AG09309 (cell line): ENCODE data around the gene DGCR6L.
"Not testable (repeated sequence)": the region's sequence is repeated elsewhere in the genome, so short reads cannot be mapped to it uniquely, and the experiment has no call there.

Experiments used
- DNase-seq: peaks from one replicate; pipeline ENCODE4 v3.0.0-alpha.2; 2010; ENCODE audit warnings: low read depth
- H3K4me3 ChIP-seq: 2 replicates; pipeline ENCODE4 v1.5.1; 2011; ENCODE audit warnings: mild to moderate bottlenecking, low read depth, low read length, moderate library complexity; ENCODE audit not compliant: control insufficient read depth
- TF ChIP-seq, protein P1 (sequence below): IDR thresholded peaks from 2 replicates; pipeline ENCODE4 v1.5.1; 2011; ENCODE audit warnings: mild to moderate bottlenecking, low read depth, low read length, inconsistent platforms; ENCODE audit not compliant: insufficient read depth, control insufficient read depth; ENCODE audit errors: missing control alignments

The DGCR6L gene

DNA sequence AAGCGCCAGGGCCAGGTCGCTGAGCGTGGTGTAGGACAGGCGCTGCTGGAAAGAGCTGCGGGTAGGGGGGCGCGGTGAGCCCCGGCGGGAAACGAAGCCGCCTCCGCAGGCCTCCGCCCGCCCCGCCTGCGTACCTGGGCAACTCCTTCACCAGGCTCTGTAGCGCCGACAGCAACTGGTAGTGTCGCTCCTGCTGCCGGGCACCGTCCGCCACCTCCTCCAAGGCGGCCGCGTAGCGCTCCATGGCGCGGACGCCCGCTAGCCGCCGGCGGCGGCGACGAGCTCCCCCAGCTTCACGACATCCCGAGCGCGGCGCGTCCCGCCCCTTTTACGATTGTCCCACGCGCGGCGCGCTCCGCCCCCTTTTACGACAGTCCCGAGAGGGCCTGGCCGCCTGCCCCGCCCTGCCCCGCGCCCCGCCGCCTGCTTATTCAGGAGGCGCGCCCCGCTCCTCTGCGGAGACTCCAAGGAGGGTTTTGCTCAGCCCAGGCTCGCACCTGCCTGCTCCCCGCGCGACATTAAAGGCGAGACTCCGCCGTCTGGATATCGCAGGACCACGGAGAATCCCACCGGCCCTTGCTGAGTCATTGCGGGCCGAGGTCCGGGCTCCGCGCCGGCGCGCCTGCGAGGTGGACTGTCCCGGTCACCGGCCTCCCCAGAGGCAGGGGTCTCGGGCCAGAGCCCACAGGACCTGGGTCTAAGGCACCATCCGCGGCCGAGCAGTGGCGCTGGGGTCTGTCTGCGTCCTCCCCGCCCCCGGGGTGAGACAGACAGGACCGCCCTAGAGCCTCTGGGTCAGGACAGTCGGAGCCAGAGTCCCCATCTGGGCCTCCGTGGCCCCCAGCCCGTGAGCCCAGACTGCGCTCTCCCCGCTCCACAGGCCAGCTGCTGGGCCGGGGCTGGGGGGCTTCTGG lies at the start of gene DGCR6L:
DGCR6L (minus strand) TSS at position 316 of the 914 bp plus-strand sequence; CDS start at position 244, 72 bp downstream.
- peak; percentile 66 for DNase-seq
- H3K4me3 ChIP-seq, result peak within 1 kb of the TSS; percentile 58
- TF ChIP-seq, protein P1, sequence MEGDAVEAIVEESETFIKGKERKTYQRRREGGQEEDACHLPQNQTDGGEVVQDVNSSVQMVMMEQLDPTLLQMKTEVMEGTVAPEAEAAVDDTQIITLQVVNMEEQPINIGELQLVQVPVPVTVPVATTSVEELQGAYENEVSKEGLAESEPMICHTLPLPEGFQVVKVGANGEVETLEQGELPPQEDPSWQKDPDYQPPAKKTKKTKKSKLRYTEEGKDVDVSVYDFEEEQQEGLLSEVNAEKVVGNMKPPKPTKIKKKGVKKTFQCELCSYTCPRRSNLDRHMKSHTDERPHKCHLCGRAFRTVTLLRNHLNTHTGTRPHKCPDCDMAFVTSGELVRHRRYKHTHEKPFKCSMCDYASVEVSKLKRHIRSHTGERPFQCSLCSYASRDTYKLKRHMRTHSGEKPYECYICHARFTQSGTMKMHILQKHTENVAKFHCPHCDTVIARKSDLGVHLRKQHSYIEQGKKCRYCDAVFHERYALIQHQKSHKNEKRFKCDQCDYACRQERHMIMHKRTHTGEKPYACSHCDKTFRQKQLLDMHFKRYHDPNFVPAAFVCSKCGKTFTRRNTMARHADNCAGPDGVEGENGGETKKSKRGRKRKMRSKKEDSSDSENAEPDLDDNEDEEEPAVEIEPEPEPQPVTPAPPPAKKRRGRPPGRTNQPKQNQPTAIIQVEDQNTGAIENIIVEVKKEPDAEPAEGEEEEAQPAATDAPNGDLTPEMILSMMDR, result no peak

DNA sequence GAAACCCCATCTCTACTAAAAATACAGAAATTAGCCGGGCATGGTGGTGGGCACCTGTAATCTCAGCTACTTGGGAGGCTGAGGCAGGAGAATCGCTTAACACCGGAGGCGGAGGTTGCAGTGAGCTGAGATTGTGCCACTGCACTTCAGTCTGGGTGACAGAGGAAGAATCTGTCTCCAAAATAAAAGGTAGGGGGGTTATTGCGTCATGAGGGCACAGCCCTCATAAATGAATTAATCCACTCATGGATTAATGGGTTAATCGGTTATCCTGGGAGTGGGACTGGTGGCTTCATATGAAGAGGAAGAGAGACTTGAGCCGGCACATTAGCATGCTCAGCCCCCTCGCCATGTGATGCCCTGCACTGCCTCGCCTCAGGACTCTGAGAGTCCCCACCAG lies 49.0 kb upstream of the DGCR6L start:
- not testable (repeated sequence) for DNase-seq, H3K4me3 ChIP-seq

DNA sequence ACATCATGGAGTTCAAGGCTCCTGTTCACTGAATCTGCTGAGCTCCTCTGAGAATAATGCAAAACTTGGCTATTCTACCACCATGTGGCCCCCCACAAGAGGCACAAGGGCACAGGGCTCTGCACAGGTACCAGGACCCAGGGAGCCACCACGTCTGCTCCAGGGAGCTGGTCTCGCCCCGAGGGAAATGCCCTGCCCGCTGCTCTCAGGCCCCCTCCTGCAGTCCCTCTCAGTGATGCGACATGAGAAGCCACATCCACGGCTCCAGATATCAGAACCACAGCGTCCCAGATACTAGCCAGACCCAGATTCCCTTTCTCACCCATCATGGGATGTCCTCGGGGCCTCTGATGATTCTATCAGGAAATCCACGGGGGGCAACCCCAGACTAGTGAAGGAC lies 47.0 kb upstream of the DGCR6L start:
- not testable (repeated sequence) for DNase-seq, H3K4me3 ChIP-seq

DNA sequence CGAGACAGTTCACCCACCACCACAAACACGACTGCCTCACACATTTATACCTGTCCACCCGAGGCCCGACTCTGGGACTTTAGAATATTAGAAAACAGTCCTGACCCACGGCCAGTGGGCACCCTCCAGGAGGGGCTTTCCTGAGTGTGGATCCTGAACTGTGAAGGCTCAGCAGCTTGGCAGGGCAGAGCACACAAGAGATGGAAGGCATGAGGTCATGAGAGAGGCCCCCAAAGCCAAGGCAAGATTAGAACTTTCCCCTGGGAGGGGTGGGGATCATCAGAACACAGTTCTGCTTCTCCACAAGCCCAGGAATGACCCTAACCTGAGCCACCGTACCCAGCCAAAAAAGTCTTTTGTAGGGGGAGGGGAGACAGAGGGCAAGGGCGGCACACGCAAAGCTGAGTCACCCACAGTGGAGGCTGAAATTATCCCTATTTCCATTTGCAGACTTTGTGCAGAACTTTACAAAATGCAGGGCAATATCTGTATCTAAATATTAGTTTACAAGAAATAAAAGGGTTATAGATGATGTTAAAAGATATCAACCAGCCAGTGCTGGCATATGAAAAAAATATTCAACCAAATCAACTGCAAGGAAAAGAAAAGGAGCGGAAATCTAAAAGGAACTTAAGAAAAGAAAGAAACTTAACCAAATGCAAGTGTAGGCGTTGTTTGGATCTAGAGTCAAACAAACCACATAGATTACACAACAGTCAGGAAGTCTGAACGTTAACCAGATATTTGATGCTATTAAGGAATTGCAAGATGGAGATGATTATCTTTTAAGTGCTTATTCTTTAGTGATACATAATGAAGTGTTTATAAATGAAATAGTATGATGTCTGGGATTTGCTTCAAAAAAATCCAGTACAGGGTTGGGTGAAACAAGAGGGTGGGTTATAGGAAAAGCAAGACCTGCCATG lies 44.7 kb upstream of the DGCR6L start:
- H3K4me3 ChIP-seq, result not testable (repeated sequence)
- DNase-seq, result peak; percentile 13

DNA sequence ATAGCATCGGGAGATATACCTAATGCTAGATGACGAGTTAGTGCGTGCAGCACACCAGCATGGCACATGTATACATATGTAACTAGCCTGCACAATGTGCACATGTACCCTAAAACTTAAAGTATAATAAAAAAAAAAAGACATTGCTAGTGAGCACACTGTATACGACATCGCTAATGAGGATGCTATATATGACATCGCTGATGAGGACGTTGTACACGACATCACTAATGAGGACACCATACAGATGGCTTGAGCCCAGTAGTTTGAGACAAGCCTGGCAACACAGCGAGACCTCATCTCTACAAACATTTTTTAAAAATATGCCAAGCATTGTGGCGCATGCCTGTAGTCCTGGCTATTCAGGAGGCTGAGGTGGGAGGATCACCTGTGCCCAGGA lies 42.5 kb upstream of the DGCR6L start:
- H3K4me3 ChIP-seq, DNase-seq: not testable (repeated sequence)

DNA sequence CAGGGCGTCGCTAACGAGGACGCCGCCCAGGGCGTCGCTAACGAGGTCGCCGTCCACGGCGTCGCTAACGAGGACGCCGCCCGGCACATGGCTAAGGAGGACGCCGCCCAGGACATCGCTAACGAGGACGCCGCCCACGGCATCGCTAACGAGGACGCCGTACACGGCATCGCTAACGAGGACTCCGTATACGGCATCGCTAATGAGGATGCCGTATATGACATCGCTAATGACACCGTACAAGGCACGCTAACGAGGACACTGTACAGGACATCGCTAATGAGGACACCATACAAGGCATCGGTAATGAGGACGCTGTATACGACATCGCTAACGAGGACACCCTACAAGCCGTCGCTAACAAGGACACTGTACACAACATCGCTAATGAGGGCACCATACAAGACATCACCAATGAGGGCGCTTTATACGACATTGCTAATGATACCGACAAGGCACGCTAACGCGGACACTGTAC lies 41.9 kb upstream of the DGCR6L start:
- DNase-seq, H3K4me3 ChIP-seq: not testable (repeated sequence)

DNA sequence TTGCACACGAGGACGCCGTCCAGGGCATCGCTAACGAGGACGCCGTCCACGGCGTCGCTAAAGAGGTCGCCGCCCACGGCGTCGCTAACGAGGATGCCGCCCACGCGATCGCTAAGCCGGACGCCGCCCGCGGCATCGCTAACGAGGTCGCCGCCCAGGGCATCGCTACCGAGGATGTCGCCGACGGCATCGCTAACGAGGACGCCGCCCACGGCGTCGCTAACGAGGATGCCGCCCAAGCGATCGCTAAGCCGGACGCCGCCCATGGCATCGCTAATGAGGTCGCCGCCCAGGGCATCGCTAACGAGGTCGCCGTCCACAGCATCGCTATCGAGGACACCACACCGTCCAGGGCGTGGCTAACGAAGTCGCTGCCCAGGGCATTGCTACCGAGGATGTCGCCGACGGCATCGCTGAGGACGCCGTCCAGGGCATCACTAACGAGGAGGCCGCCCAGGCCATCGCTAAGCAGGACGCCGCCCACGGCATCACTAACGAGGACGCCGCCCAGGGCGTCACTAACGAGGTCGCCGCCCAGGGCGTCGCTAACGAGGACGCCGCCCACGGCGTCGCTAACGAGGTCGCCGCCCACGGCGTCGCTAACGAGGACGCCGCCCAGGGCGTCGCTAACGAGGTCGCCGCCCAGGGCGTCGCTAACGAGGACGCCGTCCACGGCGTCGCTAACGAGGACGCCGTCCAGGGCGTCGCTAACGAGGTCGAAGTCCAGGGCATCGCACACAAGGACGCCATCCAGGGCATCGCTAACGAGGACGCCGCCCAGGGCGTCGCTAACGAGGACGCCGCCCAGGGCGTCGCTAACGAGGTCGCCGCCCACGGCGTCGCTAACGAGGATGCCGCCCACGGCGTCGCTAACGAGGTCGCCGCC lies 41.2 kb upstream of the DGCR6L start:
- not testable (repeated sequence) for DNase-seq, H3K4me3 ChIP-seq

DNA sequence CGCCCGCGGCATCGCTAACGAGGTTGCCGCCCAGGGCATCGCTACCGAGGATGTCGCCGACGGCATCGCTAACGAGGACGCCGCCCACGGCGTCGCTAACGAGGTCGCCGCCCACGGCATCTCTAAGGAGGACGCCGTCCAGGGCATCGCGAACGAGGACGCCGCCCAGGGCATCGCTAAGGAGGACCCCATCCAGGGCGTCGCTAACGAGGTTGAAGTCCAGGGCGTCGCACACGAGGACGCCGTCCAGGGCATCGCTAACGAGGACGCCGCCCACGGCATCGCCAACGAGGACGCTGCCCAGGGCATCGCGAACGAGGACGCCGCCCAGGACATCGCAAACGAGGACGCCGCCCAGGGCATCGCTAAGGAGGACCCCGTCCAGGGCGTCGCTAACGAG lies 40.4 kb upstream of the DGCR6L start:
- not testable (repeated sequence) for DNase-seq, H3K4me3 ChIP-seq

DNA sequence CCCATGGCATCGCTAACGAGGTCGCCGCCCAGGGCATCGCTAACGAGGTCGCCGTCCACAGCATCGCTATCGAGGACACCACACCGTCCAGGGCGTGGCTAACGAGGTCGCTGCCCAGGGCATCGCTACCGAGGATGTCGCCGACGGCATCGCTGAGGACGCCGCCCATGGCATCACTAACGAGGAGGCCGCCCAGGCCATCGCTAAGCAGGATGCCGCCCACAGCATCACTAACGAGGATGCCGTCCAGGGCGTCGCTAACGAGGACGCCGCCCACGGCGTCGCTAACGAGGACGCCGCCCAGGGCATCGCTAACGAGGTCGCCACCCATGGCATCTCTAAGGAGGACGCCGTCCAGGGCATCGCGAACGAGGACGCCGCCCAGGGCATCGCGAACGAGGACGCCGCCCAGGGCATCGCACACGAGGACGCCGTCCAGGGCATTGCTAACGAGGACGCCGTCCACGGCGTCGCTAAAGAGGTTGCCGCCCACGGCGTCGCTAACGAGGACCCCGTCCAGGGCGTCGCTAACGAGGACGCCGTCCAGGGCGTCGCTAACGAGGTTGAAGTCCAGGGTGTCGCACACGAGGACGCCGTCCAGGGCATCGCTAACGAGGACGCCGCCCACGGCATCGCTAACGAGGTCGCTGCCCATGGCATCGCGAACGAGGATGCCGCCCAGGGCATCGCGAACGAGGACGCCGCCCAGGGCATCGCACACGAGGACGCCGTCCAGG lies 38.8 kb upstream of the DGCR6L start:
- H3K4me3 ChIP-seq, DNase-seq: not testable (repeated sequence)

DNA sequence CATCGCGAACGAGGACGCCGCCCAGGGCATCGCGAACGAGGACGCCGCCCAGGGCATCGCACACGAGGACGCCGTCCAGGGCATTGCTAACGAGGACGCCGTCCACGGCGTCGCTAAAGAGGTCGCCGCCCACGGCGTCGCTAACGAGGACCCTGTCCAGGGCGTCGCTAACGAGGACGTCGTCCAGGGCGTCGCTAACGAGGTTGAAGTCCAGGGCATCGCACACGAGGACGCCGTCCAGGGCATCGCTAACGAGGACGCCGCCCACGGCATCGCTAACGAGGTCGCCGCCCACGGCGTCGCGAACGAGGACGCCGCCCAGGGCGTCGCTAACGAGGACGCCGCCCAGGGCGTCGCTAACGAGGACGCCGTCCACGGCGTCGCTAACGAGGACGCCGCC lies 38.1 kb upstream of the DGCR6L start:
- DNase-seq, H3K4me3 ChIP-seq: not testable (repeated sequence)

DNA sequence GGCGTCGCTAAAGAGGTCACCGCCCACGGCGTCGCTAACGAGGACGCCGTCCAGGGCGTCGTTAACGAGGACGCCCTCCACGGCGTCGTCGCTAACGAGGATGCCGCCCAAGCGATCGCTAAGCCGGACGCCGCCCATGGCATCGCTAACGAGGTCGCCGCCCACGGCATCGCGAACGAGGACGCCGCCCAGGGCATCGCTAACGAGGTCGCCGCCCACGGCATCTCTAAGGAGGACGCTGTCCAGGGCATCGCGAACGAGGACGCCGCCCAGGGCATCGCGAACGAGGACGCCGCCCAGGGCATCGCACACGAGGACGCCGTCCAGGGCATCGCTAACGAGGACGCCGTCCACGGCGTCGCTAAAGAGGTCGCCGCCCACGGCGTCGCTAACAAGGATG lies 37.0 kb upstream of the DGCR6L start:
- not testable (repeated sequence) for DNase-seq, H3K4me3 ChIP-seq

DNA sequence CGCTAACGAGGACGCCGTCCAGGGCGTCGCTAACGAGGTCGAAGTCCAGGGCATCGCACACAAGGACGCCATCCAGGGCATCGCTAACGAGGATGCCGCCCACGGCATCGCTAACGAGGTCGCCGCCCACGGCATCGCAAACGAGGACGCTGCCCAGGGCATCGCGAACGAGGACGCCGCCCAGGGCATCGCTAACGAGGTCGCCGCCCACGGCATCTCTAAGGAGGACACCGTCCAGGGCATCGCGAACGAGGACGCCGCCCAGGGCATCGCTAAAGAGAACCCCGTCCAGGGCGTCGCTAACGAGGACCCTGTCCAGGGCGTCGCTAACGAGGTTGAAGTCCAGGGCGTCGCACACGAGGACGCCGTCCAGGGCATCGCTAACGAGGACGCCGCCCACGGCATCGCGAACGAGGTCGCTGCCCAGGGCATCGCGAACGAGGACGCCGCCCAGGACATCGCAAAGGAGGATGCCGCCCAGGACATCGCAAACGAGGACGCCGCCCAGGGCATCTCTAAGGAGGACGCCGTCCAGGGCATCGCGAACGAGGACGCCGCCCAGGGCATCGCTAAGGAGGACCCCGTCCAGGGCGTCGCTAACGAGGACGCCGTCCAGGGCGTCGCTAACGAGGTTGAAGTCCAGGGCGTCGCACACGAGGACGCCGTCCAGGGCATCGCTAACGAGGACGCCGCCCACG lies 36.2 kb upstream of the DGCR6L start:
- DNase-seq, H3K4me3 ChIP-seq: not testable (repeated sequence)
